Smooth muscle cell (in vitro differentiated cells): ENCODE measurements around the gene FNBP1. TPM values are rescaled to one million over a fixed set of nuclear protein-coding genes. Genes with fewer than 3 reads are reported as not detected.

Experiments
- DNase-seq: peaks from one replicate; lab custom pipeline; 2025; ENCODE audit not compliant: unreplicated experiment; lab: John Stamatoyannopoulos, UW
- H2AFZ ChIP-seq: fragments of 200-600 bp; sonication (generic); 2 replicates; pipeline ENCODE4 v1.6.0; 2016; ENCODE audit warnings: antibody characterized with exemption, low read depth, mild to moderate bottlenecking
- H3F3A ChIP-seq: fragments of 200-600 bp; sonication (generic); 2 replicates; pipeline ENCODE4 v1.6.0; 2017; ENCODE audit warnings: antibody characterized with exemption, low read depth
- H3K27ac ChIP-seq: fragments of 200-600 bp; sonication (generic); 2 replicates; pipeline ENCODE4 v1.5.1; 2016; ENCODE audit warnings: low read depth, mild to moderate bottlenecking
- H3K27me3 ChIP-seq: fragments of 200-600 bp; sonication (generic); 2 replicates; pipeline ENCODE4 v1.6.1; 2016; ENCODE audit warnings: low read depth, mild to moderate bottlenecking
- H3K36me3 ChIP-seq: fragments of 200-600 bp; sonication (generic); 2 replicates; pipeline ENCODE4 v1.5.1; 2016; ENCODE audit warnings: low read depth
- H3K4me1 ChIP-seq: fragments of 200-600 bp; sonication (generic); 2 replicates; pipeline ENCODE4 v1.5.1; 2016; ENCODE audit warnings: low read depth
- H3K4me2 ChIP-seq: fragments of 200-600 bp; sonication (generic); 2 replicates; pipeline ENCODE4 v1.6.0; 2016; ENCODE audit warnings: mild to moderate bottlenecking
- H3K4me3 ChIP-seq: fragments of 200-600 bp; sonication (generic); 2 replicates; pipeline ENCODE4 v1.5.1; 2016; ENCODE audit warnings: mild to moderate bottlenecking
- H3K79me2 ChIP-seq: fragments of 200-600 bp; sonication (generic); 2 replicates; pipeline ENCODE4 v1.6.0; 2016; ENCODE audit warnings: low read depth, mild to moderate bottlenecking
- H3K9ac ChIP-seq: fragments of 200-600 bp; sonication (generic); 2 replicates; pipeline ENCODE4 v1.6.0; 2016; ENCODE audit warnings: low read depth
- H3K9me3 ChIP-seq: fragments of 200-600 bp; sonication (generic); replicated peaks from 2 replicates; pipeline ENCODE4 v1.5.1; 2016; ENCODE audit warnings: low read depth
- H4K20me1 ChIP-seq: fragments of 200-600 bp; sonication (generic); 2 replicates; pipeline ENCODE4 v1.6.0; 2016; ENCODE audit warnings: low read depth
- WGBS: methylation state at CpG from one replicate; pipeline ENCODE4 v1.1.7; 2016; ENCODE audit warnings: low lambda C conversion rate; 5-methylcytosine and 5-hydroxymethylcytosine counted together
- polyA plus RNA-seq: library from polyadenylated mRNA; unstranded; fragments of >200 nt; fragmentation: Nextera tagmentation; extraction: Ambion mirVana; gene quantifications from 2 replicates; pipeline ENCODE4 v1.2.1, GENCODE V29; 2016
- total RNA-seq: library from RNA; depleted of rRNA; stranded (reverse); fragments of >200 nt; gene quantifications from 2 replicates; pipeline ENCODE4 v1.2.3, GENCODE V29; 2014
- TF ChIP-seq, protein P1 (sequence below): fragments of 200-600 bp; sonication (generic); IDR thresholded peaks from 2 replicates; pipeline ENCODE4 v1.5.1; 2017; ENCODE audit warnings: borderline replicate concordance, mild to moderate bottlenecking, antibody characterized with exemption; ENCODE audit not compliant: insufficient read depth, poor library complexity, severe bottlenecking

Gene FNBP1
- total and polyA plus RNA-seq, 2 experiments from 2014 or later: 17.1 to 17.2 TPM

DNA sequence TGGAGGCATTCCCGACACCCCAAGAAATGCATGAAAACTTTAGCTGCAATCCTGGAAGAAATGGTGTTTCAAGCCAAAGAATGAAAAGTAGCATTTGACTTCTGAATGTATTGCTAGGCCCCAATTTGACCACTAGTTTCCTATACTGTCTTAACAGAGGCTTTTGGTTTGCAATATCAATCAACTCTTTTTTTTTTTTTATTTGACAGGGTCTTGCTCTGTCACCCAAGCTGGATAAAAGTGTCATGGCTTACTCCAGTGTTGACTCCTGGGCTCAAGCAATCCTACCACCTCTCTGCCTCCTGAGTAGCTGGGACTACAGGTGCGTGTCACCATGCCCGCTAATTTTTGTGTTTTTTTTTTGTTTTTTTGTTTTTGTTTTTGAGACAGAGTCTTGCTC lies 7.5 kb upstream of the FNBP1 start:
- DNase-seq: no peak
- 99% methylated on average over 3 of the region's 3 CpGs for WGBS
- no peaks in the 10 kb centered on the region for H3K36me3 ChIP-seq
- TF ChIP-seq, protein P1, sequence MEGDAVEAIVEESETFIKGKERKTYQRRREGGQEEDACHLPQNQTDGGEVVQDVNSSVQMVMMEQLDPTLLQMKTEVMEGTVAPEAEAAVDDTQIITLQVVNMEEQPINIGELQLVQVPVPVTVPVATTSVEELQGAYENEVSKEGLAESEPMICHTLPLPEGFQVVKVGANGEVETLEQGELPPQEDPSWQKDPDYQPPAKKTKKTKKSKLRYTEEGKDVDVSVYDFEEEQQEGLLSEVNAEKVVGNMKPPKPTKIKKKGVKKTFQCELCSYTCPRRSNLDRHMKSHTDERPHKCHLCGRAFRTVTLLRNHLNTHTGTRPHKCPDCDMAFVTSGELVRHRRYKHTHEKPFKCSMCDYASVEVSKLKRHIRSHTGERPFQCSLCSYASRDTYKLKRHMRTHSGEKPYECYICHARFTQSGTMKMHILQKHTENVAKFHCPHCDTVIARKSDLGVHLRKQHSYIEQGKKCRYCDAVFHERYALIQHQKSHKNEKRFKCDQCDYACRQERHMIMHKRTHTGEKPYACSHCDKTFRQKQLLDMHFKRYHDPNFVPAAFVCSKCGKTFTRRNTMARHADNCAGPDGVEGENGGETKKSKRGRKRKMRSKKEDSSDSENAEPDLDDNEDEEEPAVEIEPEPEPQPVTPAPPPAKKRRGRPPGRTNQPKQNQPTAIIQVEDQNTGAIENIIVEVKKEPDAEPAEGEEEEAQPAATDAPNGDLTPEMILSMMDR: no peak
- no peak overlapping the region for H3K4me3 ChIP-seq
- H3K9me3 ChIP-seq: no peaks in the 10 kb centered on the region
- no peaks in the 10 kb centered on the region for H3K27me3 ChIP-seq
- no peak overlapping the region for H3K27ac ChIP-seq
- no peaks in the 10 kb centered on the region for H4K20me1 ChIP-seq
- no peak overlapping the region for H3K4me2 ChIP-seq
- no peak overlapping the region for H2AFZ ChIP-seq
- peaks cover 13% of the 10 kb centered on the region for H3F3A ChIP-seq
- H3K9ac ChIP-seq: no peak overlapping the region
- peaks cover 17% of the 10 kb centered on the region for H3K4me1 ChIP-seq
- H3K79me2 ChIP-seq: peaks cover 35% of the 10 kb centered on the region

DNA sequence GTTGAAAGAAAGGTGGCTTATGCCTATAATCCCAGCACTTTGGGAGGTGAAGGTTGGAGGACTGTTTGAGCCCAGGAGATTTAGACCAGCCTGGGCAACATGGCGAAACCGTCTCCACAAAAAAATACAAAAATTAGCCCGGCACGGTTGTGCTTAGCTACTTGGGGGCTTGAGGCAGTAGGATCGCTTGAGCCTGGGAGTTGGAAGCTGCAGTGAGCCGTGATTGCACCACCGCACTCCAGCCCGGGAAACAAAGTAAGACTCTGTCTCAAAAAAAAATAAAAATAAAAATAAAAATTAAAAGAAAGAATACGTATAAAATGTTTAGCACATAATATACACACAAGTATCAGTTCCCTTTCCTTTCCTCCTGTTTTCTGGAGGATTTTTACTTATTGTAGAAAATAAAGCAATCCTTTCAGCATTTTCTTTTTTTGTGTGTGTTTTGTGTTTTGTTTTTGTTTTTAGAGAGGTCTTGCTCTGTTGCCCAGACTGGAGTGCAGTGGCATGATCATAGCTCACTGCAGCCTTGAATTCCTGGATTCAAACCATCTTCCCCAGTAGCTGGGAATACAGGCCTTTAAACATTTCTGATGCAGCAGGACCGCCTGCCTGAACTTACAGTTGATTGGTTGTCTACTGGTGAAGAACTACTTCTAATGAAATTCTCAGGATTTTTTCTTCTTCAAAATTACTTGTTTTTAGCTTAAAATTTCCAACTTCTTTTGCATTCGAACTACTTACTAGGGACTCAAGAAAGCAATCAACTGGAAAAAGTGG lies 6.6 kb upstream of the FNBP1 start:
- no peak overlapping the region for H3K9ac ChIP-seq
- peaks cover 26% of the 10 kb centered on the region for H3K79me2 ChIP-seq
- no peak overlapping the region for H3K4me2 ChIP-seq
- H2AFZ ChIP-seq: no peak overlapping the region
- H3K27ac ChIP-seq: no peak overlapping the region
- no peaks in the 10 kb centered on the region for H3K9me3 ChIP-seq
- 87% methylated on average over 11 of the region's 11 CpGs for WGBS
- H3F3A ChIP-seq: peaks cover 14% of the 10 kb centered on the region
- no peaks in the 10 kb centered on the region for H4K20me1 ChIP-seq
- TF ChIP-seq, protein P1: no peak
- no peak overlapping the region for H3K4me3 ChIP-seq
- H3K4me1 ChIP-seq: peaks cover 14% of the 10 kb centered on the region
- no peaks in the 10 kb centered on the region for H3K27me3 ChIP-seq
- DNase-seq: no peak
- H3K36me3 ChIP-seq: no peaks in the 10 kb centered on the region

DNA sequence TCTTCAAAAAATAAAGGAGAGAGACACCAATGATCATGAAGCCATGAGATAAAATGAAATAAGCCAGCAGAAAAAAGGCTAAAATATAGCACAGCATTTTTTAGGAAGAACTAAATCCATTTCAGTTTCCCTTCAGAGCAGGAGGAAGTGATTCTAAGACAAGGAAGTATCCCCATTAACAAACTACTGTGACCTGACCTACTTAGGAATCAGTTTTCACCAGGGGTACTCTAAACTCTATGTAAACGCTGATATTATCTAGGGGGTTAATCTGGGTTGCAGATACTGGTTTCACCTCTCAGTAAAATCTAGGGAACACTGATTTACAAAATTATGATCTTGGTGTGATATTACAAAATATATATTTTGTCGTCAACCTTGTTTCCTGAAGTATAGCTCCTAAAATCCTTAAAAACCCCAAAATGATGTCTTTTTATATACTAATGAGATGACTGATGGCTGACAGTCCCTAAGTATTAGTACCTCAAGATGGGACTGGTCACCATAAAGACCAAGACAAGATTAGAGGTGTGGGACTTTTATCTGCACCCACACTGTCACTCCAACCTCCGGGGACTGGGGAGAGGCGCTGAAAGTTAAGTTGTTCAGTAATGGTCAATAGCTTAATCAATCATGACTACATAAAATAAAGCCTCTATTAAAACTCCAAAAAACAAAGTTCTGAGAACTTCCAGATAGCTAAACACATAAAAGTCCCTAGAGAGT lies 2.9 kb upstream of the FNBP1 start:
- 78% methylated on average over 4 of the region's 4 CpGs for WGBS
- no peak overlapping the region for H2AFZ ChIP-seq
- TF ChIP-seq, protein P1: no peak
- no peak overlapping the region for H3K9ac ChIP-seq
- no peak for DNase-seq
- peaks cover 16% of the 10 kb centered on the region for H3K79me2 ChIP-seq
- H3K4me3 ChIP-seq: no peak overlapping the region
- H3K9me3 ChIP-seq: no peaks in the 10 kb centered on the region
- H3K4me1 ChIP-seq: peaks cover 7% of the 10 kb centered on the region
- no peaks in the 10 kb centered on the region for H3K27me3 ChIP-seq
- H3K27ac ChIP-seq: no peak overlapping the region
- no peaks in the 10 kb centered on the region for H3K36me3 ChIP-seq
- peaks cover 12% of the 10 kb centered on the region for H3F3A ChIP-seq
- H4K20me1 ChIP-seq: peaks cover 14% of the 10 kb centered on the region
- no peak overlapping the region for H3K4me2 ChIP-seq
